HuH-7 (cell line): ENCODE data around the gene CAPN7.

Source experiments
- DNase-seq: peaks from one replicate; pipeline ENCODE4 v3.0.0; 2011; ENCODE audit warnings: low spot score

Gene CAPN7

DNA sequence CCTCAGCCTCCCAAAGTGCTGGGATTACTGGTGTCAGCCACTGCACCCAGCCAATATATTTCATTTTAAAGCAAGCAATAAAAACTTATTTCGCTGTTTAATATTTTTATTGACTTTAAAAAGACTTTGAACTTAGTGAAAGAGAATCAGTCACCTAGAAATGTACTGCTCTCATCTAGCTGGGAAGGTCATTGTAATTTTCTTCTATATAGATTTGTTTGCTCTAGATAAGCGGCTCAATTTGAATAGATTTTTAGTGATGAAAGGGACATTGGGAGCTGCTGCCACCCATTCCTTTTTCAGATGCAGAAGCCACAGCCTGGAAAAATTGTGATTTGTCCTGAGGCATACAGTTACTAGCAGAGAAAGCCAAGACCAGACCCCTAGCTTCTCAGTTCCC lies 40.1 kb downstream of the CAPN7 start:
- DNase-seq = peak; percentile 63

- no peak for DNase-seq
These were observed 47.1 kb downstream of the CAPN7 start for GRCh38 chr3:15253023-15253697.

GRCh38 chr3:15255215-15255614 lies 49.2 kb downstream of the CAPN7 start:
- DNase-seq = no peak

GRCh38 chr3:15256861-15257341 lies 50.9 kb downstream of the CAPN7 start:
- DNase-seq = no peak

GRCh38 chr3:15258720-15259119 lies 52.7 kb downstream of the CAPN7 start:
- DNase-seq = no peak

DNA sequence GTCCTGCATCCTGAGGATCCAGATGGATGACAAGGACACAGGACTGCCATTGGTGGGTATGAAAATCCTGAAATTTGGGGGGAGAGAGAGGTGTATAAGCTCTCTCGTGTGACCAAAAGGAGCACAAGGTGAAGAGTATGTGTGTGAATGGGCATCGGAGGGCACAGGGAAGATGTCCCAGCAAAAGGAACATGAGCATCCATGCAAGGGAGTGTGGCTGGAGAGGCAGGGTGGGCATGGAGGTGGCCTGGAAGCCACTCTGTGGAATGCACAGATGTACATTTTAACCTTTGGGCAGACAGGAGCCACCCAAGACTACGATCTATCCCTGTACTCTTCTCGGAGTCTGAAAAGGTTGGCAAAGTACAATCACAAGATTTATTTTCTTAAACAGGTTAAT lies 54.5 kb downstream of the CAPN7 start:
- DNase-seq = no peak

DNA sequence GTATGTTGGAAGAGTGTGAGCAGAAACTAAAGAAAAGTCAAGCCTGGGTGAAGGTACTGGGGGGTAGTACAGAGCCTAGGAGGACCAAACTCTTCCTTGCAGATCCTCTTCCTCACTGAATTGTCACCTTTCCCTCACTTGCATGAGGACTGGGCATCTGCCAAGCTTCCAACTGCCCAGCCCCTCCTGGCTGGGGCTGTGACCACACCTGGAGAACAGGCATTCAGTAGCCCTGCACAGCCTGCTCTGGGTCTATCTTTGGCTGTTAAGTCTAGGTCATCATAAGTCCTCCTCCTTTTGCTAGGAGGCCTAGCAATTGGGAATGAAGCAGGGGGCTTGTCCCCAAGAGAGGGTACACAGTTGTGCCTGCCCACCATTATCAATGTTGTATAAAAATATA lies 55.2 kb downstream of the CAPN7 start:
- DNase-seq = no peak

DNA sequence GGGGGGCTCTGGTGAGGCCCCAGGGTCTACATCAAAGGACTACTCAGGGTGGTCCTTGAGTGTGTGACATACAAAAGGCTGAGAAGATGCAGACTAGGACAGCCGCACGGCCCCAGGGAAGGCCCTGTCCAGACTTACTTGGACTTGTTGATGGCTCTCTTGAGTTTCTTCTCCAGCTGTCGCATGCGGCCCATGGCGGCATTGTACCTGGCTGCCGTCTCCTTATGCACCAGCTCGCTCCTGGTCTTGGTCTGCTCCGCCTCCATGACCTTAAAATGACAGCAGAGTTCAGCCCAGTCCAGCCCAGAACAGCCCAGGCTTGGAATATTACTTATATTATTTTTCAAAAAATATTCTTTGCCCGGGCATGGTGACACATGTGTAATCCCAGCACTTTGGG lies 56.0 kb downstream of the CAPN7 start:
- DNase-seq = no peak

- DNase-seq = no peak
These were observed 57.1 kb downstream of the CAPN7 start for GRCh38 chr3:15263120-15263519.

- DNase-seq = no peak
These were observed 57.9 kb downstream of the CAPN7 start for GRCh38 chr3:15263926-15264325.

- DNase-seq = no peak
These were observed 58.4 kb downstream of the CAPN7 start for GRCh38 chr3:15264486-15264885.

- no peak for DNase-seq
These were observed 59.8 kb downstream of the CAPN7 start for GRCh38 chr3:15265655-15266509.

DNA sequence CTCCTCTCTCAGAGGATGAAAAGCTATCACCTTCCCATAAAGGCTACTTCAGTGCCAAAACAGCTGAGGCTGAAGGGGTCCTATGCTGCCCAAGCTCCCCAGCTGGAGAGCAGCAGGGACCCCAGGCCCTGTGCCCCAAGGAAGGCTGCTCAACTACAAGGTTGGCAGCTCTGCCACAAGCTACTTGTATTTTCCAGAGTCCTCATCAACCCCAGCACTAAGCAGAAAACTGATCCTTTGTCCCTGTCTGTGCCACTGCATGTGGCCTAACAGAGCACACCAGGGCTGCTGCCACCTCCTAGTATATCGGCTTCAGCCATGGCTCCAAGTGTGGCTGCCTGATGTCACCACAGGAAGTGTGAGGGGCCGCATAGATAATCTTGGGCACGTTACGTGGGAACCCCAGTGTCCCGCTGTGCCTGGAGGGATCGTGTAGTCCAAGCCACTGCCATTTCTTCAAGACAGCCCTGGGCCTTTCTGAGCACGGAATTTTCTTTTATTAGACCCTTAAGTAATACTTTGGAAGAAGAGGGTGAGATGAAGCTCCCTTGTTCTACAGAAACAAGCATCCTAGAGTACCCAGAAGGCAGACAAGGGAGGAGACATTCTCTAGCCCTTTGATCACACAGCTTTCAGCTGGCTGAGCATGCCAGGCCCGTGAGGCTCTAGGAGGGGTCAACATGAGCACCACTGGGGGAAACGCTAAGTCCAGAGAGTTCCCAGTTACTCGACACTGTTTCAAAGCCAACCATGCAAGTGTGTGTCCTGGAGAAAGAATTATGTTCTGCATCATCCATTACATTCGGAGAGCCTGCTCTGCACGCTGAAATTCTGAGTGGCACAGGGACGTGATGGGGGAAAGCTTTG lies 60.7 kb downstream of the CAPN7 start:
- DNase-seq = no peak

DNA sequence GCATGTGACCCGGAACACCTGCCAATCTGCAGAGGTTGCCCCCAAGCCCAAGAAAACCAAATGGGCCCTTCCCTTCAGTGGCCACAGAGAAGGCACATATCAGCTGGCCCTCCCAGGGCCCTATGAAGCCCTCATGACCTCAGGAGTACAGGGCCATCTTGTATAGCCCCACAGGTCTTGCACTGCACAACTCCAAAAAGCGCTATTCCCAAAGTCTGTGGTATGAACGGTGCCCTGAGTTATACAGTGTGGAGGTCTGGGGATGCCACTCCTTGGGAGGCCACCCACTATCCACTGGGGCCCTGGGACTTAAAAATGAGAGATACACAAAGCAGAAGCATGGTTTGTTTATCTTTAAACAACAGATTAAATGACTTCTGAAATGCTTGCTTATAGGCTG lies 61.5 kb downstream of the CAPN7 start:
- no peak for DNase-seq

DNA sequence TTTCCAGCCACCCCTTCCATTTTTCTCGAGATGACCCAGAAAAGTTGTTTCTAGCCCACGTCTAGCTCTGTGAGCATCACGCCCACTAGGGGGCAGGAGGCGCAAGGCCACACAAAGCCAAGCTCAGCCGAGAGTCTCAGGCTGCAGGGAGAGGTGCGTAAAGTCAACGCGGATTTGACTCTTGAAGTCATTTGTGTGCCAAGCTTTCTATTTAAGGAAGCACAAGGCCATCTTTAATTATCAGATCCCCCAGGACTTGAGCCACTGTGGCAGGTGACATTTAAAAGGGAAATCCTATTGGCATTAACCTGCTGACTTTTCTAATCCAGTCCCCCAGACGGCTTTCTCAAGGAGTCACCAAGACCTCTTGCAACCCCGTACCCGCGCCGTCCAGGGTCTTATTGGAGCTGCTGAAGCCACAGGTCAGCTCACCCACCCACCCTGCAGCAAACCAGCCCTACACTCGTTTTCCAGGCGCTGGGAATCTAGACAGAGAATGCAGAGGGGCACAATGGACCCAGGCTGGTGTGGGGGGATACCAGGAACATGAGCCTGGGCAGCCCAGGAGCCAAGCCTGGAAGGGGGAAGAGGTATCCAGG lies 62.1 kb downstream of the CAPN7 start:
- DNase-seq = peak; percentile 95

DNA sequence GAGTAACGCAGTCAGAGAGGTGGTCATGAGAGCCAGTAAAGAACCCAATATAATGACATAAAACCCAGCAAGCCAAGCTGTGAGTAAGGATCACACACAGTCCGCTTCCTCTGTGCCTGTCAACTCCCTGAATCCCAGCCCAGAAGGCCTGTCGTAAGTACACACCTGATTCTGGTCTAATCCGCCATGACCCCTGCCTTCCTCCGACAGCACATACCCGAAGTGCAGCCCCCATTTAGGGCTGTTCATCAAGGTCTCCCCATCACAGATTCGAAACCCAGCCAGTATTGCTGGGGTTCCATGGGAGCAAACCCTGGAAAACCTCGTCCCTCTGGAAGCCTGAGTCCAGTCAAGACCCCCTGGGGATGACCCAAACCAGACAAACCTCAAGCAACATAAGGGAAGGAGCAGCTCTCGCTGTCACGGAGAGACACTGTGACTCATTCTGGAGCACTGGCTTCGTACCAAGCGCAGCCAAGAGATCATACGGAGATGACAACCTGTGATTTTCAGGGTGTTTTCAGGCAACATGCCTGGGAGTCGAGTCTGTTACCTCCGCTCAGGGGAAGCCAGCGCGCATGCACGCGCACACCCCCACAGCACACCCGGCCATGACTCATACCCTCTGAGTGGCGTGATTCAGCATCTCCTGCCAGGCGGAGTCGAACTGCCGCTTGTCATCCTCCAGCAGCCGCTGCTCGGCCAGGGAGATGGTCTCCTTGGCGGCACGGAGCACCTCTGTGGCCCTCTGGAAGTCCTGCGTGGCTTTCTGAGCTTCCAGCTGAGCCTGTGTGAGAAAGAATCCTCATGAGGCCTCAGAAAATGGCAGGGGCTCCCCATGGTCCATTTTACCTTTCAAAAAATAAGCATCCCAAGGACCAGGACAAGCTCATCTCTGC lies 63.3 kb downstream of the CAPN7 start:
- no peak for DNase-seq

DNA sequence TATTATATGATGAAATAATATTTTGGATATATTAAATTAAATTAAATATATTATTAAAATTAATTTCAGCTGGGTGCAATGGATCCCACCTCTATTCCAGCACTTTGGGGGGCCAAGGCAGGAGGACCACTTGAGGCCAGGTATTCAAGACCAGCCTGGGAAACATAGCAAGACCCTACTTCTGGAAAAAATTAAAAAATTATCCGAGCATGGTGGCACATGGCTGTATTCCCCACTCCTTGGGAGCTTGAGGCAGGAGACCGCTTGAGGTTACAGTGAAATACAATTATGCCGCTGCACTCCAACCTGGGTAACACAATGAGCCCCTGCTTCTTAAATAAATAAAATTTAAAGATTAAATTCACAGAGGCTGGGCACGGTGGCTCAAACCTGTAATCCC lies 65.0 kb downstream of the CAPN7 start:
- no peak for DNase-seq

GRCh38 chr3:15271785-15272381 lies 65.8 kb downstream of the CAPN7 start:
- no peak for DNase-seq

DNA sequence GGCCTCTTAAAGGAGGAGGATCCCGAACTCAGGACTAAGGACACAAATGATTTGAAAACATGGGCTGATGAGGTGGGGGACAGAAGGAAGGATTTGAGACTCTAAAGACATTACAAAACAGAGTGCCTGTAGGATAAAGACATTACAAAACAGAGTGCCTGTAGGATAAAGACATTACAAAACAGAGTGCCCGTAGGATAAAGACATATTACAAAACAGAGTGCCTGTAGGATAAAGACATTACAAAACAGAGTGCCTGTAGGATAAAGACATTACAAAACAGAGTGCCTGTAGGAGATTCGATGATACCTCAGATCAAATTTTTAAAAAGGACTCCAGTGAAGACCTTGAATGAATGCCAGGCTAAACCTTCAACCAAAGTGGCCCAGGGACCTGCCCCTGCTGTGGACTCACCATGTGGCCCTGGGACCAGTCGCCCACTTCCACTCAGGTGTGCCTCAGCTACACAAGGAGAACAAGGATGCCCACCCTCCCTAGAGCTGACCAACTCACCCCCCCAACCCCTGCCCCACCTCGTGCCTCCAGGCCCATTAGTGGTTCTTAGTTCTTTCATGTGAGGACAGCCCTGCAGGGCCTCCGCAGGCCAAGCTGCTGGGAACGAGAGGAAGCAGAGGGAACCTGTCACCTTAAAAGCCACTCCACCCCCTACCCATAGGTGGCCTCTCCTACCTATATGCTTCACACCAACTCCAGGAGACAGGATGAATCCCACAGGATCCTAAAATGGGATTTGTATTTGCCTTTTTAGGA lies 66.6 kb downstream of the CAPN7 start:
- peak; percentile 51 for DNase-seq

DNA sequence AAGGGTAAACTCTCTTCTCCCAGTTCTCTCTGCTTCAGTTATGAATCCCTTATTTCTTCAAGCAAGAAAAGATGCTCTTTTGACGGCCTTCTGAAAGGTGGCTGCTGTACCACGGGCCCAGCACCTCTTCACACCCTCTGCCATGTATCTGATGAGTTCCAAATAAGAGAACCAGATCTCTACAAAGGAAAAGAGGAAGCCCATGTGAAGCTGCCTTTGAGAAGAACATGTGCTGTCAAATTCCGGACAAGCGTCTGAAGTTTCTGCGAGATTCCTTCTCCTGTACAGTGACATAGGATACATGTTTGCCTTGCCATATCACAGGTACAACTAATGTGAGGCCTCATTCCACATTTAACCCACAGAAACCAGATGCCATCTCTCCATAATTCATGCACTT lies 67.2 kb downstream of the CAPN7 start:
- DNase-seq = no peak
